ENCODE results near the gene TNRC6A.

The TNRC6A gene

GRCh38 chr16:24771132-24771778, 41.8 kb downstream of the TNRC6A start:
- H3K9ac ChIP-seq (ENCODE audit: low read depth in 1 of 2, low read length in 2 of 2), result no peak overlapping the region
- no peak overlapping the region for H3K27ac ChIP-seq (ENCODE audit: low read depth in 2 of 2, low read length in 2 of 2)
- H3K4me3 ChIP-seq (ENCODE audit: low read length in 2 of 2), result no peak overlapping the region
- no peaks in the 10 kb centered on the region for H3K9me3 ChIP-seq (ENCODE audit: control insufficient read depth in 2 of 2, low read length in 2 of 2)
- no peaks in the 10 kb centered on the region for H3K27me3 ChIP-seq (ENCODE audit: control insufficient read depth in 2 of 2, insufficient read depth in 2 of 2, low read length in 2 of 2)
- H3K36me3 ChIP-seq (ENCODE audit: control insufficient read depth in 2 of 2, insufficient read depth in 2 of 2, low read length in 2 of 2), result peaks cover under 1 to 10% of the 10 kb centered on the region in 2 donors
- H3K4me1 ChIP-seq (ENCODE audit: control insufficient read depth in 2 of 2, insufficient read depth in 2 of 2, low read length in 2 of 2), result peaks cover 0 to 7% of the 10 kb centered on the region in 2 donors

DNA sequence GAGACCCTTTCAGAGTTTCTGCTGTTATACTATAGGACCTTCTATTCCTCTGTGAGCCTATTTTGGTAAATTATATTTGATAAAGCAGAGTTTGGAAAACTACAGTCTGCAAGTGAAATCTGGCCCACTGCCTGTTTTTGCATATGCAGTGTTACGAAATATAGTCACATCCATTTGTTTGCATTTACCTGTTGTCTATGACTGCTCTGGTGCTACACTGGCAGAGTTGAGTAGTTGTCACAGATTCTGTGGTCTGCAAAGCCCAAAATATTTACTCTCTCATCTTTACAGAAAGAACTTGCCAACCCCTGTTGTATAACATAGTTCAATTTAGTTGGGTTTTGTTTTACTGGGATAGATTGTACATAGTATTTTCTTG, 42.3 kb downstream of the TNRC6A start:
- no peak overlapping the region for H3K27ac ChIP-seq (ENCODE audit: low read depth in 2 of 2, low read length in 2 of 2)
- H3K9me3 ChIP-seq (ENCODE audit: control insufficient read depth in 2 of 2, low read length in 2 of 2), result no peaks in the 10 kb centered on the region
- no peaks in the 10 kb centered on the region for H3K27me3 ChIP-seq (ENCODE audit: control insufficient read depth in 2 of 2, insufficient read depth in 2 of 2, low read length in 2 of 2)
- no peak overlapping the region for H3K9ac ChIP-seq (ENCODE audit: low read depth in 1 of 2, low read length in 2 of 2)
- H3K4me1 ChIP-seq (ENCODE audit: control insufficient read depth in 2 of 2, insufficient read depth in 2 of 2, low read length in 2 of 2), result peaks cover 0 to 9% of the 10 kb centered on the region in 2 donors
- no peak overlapping the region for H3K4me3 ChIP-seq (ENCODE audit: low read length in 2 of 2)
- peaks cover under 1 to 9% of the 10 kb centered on the region in 2 donors for H3K36me3 ChIP-seq (ENCODE audit: control insufficient read depth in 2 of 2, insufficient read depth in 2 of 2, low read length in 2 of 2)

GRCh38 chr16:24773771-24774427, 44.4 kb downstream of the TNRC6A start:
- peaks cover 17 to 22% of the 10 kb centered on the region in 2 donors for H3K36me3 ChIP-seq (ENCODE audit: control insufficient read depth in 2 of 2, insufficient read depth in 2 of 2, low read length in 2 of 2)
- no peak overlapping the region for H3K9ac ChIP-seq (ENCODE audit: low read depth in 1 of 2, low read length in 2 of 2)
- H3K27me3 ChIP-seq (ENCODE audit: control insufficient read depth in 2 of 2, insufficient read depth in 2 of 2, low read length in 2 of 2), result no peaks in the 10 kb centered on the region
- no peaks in the 10 kb centered on the region for H3K9me3 ChIP-seq (ENCODE audit: control insufficient read depth in 2 of 2, low read length in 2 of 2)
- peaks cover 0 to 9% of the 10 kb centered on the region in 2 donors for H3K4me1 ChIP-seq (ENCODE audit: control insufficient read depth in 2 of 2, insufficient read depth in 2 of 2, low read length in 2 of 2)
- H3K27ac ChIP-seq (ENCODE audit: low read depth in 2 of 2, low read length in 2 of 2), result no peak overlapping the region
- no peak overlapping the region for H3K4me3 ChIP-seq (ENCODE audit: low read length in 2 of 2)

DNA sequence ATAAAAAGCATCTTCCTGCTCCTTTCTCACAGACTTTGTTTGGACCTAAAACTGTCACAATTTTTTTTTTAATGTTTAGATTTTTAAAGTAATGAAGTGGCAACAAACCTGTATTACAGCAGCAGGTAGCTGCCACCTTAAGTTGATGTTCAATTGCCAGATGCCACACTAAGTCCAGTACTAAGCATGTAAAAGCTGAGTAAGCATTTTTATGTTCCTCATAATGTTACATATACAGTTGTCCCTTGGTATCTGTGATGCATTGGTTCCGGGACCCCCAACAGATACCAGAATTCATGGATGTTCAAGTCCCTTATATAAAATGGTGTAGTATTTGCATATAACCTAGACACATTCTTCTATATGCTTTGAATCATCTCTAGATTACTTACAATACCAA, 45.1 kb downstream of the TNRC6A start:
- peaks cover 17 to 26% of the 10 kb centered on the region in 2 donors for H3K36me3 ChIP-seq (ENCODE audit: control insufficient read depth in 2 of 2, insufficient read depth in 2 of 2, low read length in 2 of 2)
- H3K9me3 ChIP-seq (ENCODE audit: control insufficient read depth in 2 of 2, low read length in 2 of 2), result no peaks in the 10 kb centered on the region
- H3K27me3 ChIP-seq (ENCODE audit: control insufficient read depth in 2 of 2, insufficient read depth in 2 of 2, low read length in 2 of 2), result no peaks in the 10 kb centered on the region
- no peak overlapping the region for H3K4me3 ChIP-seq (ENCODE audit: low read length in 2 of 2)
- peaks cover 0 to 9% of the 10 kb centered on the region in 2 donors for H3K4me1 ChIP-seq (ENCODE audit: control insufficient read depth in 2 of 2, insufficient read depth in 2 of 2, low read length in 2 of 2)
- H3K9ac ChIP-seq (ENCODE audit: low read depth in 1 of 2, low read length in 2 of 2), result no peak overlapping the region
- H3K27ac ChIP-seq (ENCODE audit: low read depth in 2 of 2, low read length in 2 of 2), result no peak overlapping the region

- no peak overlapping the region for H3K27ac ChIP-seq (ENCODE audit: low read depth in 2 of 2, low read length in 2 of 2)
- H3K27me3 ChIP-seq (ENCODE audit: control insufficient read depth in 2 of 2, insufficient read depth in 2 of 2, low read length in 2 of 2), result no peaks in the 10 kb centered on the region
- no peak overlapping the region for H3K9ac ChIP-seq (ENCODE audit: low read depth in 1 of 2, low read length in 2 of 2)
- peaks cover 23 to 32% of the 10 kb centered on the region in 2 donors for H3K36me3 ChIP-seq (ENCODE audit: control insufficient read depth in 2 of 2, insufficient read depth in 2 of 2, low read length in 2 of 2)
- no peak overlapping the region for H3K4me3 ChIP-seq (ENCODE audit: low read length in 2 of 2)
- peaks cover 0 to 9% of the 10 kb centered on the region in 2 donors for H3K4me1 ChIP-seq (ENCODE audit: control insufficient read depth in 2 of 2, insufficient read depth in 2 of 2, low read length in 2 of 2)
- H3K9me3 ChIP-seq (ENCODE audit: control insufficient read depth in 2 of 2, low read length in 2 of 2), result no peaks in the 10 kb centered on the region
Measured at GRCh38 chr16:24775455-24775854, 46.0 kb downstream of the TNRC6A start.

DNA sequence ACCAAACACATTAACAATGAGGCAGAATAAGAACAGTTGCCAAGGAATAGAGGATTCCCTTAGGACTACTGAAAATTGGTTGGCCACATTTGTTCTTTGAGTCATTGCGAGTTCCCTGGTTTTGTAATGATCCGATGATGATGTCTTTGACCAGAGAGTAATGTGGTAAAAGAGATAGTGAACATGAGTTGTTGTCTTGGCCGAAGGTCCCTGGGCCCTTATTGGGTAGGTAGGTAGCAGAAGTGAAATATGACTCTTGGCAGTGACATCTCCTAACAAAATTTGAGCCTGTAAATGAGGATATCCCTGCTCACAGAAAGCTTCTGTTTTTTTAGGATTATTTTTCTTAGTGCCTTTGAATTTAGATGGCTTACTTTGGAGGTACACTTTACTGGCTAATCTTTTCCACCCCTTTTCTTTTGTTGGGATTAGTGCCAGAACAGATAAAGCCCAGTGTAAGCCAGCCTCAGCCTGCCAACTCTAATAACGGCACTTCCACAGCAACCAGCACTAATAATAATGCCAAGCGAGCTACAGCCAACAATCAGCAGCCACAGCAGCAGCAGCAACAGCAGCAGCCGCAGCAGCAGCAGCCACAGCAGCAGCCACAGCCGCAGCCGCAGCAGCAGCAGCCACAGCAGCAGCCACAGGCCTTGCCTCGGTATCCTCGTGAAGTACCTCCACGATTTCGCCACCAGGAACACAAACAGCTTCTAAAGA, 47.2 kb downstream of the TNRC6A start:
- Histone ChIP-seq H3K27me3 (ENCODE audit: control insufficient read depth in 2 of 2, insufficient read depth in 2 of 2, low read length in 2 of 2) (no peaks in the 10 kb centered on the region), H3K9me3 (ENCODE audit: control insufficient read depth in 2 of 2, low read length in 2 of 2) (no peaks in the 10 kb centered on the region), H3K27ac (ENCODE audit: low read depth in 2 of 2, low read length in 2 of 2) (no peak overlapping the region), H3K36me3 (ENCODE audit: control insufficient read depth in 2 of 2, insufficient read depth in 2 of 2, low read length in 2 of 2) (peaks cover 24 to 42% of the 10 kb centered on the region in 2 donors), H3K4me3 (ENCODE audit: low read length in 2 of 2) (no peak overlapping the region), H3K4me1 (ENCODE audit: control insufficient read depth in 2 of 2, insufficient read depth in 2 of 2, low read length in 2 of 2) (peaks cover 0 to 9% of the 10 kb centered on the region in 2 donors), H3K9ac (ENCODE audit: low read depth in 1 of 2, low read length in 2 of 2) (no peak overlapping the region)

DNA sequence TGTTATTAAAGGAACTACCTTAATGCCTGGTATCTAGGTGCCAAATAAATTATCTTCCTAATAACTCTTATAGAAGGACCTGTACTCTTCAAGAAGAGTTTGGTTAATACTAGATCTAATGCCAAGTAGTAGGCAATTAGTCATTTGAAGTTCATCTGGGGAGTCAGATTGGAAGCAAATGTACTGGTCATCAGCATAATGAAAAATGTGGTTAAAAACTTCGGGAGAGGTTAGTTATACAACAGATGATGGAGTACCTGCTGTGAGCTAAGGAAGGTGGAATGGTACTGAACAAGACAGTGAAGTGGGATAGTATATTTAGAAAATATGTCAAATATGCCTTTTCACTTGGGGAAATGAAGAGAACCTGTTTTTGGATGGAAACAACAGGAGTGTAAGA, 49.2 kb downstream of the TNRC6A start:
- Histone ChIP-seq H3K4me1 (ENCODE audit: control insufficient read depth in 2 of 2, insufficient read depth in 2 of 2, low read length in 2 of 2) (peaks cover 0 to 9% of the 10 kb centered on the region in 2 donors), H3K36me3 (ENCODE audit: control insufficient read depth in 2 of 2, insufficient read depth in 2 of 2, low read length in 2 of 2) (peaks cover 29 to 47% of the 10 kb centered on the region in 2 donors), H3K9me3 (ENCODE audit: control insufficient read depth in 2 of 2, low read length in 2 of 2) (no peaks in the 10 kb centered on the region), H3K4me3 (ENCODE audit: low read length in 2 of 2) (no peak overlapping the region), H3K27ac (ENCODE audit: low read depth in 2 of 2, low read length in 2 of 2) (no peak overlapping the region), H3K9ac (ENCODE audit: low read depth in 1 of 2, low read length in 2 of 2) (no peak overlapping the region), H3K27me3 (ENCODE audit: control insufficient read depth in 2 of 2, insufficient read depth in 2 of 2, low read length in 2 of 2) (no peaks in the 10 kb centered on the region)

DNA sequence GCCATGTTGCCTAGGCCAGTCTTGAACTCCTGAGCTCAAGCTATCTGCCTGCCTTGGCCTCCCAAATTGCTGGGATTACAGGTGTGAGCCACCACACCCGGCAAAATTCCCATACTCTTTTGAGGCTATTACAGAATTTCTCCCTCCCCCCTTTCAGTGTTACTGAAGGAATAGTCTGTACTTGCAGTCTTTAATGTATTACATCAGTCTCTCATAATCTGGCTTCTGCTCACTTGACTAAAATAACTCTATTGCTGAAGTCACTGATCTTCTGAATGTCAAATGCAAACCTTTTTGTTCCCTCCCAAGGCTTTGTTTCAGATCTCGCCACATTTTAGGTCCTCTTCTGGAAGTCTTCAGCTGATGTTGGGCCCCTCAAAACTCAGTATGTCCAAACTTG, 51.8 kb downstream of the TNRC6A start:
- Histone ChIP-seq H3K36me3 (ENCODE audit: control insufficient read depth in 2 of 2, insufficient read depth in 2 of 2, low read length in 2 of 2) (peaks cover 29 to 47% of the 10 kb centered on the region in 2 donors), H3K4me1 (ENCODE audit: control insufficient read depth in 2 of 2, insufficient read depth in 2 of 2, low read length in 2 of 2) (peaks cover 0 to 1% of the 10 kb centered on the region in 2 donors), H3K27ac (ENCODE audit: low read depth in 2 of 2, low read length in 2 of 2) (no peak overlapping the region), H3K27me3 (ENCODE audit: control insufficient read depth in 2 of 2, insufficient read depth in 2 of 2, low read length in 2 of 2) (no peaks in the 10 kb centered on the region), H3K9ac (ENCODE audit: low read depth in 1 of 2, low read length in 2 of 2) (no peak overlapping the region), H3K4me3 (ENCODE audit: low read length in 2 of 2) (no peak overlapping the region), H3K9me3 (ENCODE audit: control insufficient read depth in 2 of 2, low read length in 2 of 2) (no peaks in the 10 kb centered on the region)

- H3K9me3 ChIP-seq (ENCODE audit: control insufficient read depth in 2 of 2, low read length in 2 of 2), result no peaks in the 10 kb centered on the region
- no peak overlapping the region for H3K27ac ChIP-seq (ENCODE audit: low read depth in 2 of 2, low read length in 2 of 2)
- H3K4me3 ChIP-seq (ENCODE audit: low read length in 2 of 2), result no peak overlapping the region
- H3K4me1 ChIP-seq (ENCODE audit: control insufficient read depth in 2 of 2, insufficient read depth in 2 of 2, low read length in 2 of 2), result no peaks in the 10 kb centered on the region
- H3K36me3 ChIP-seq (ENCODE audit: control insufficient read depth in 2 of 2, insufficient read depth in 2 of 2, low read length in 2 of 2), result peaks cover 27 to 38% of the 10 kb centered on the region in 2 donors
- no peaks in the 10 kb centered on the region for H3K27me3 ChIP-seq (ENCODE audit: control insufficient read depth in 2 of 2, insufficient read depth in 2 of 2, low read length in 2 of 2)
- no peak overlapping the region for H3K9ac ChIP-seq (ENCODE audit: low read depth in 1 of 2, low read length in 2 of 2)
Measured at GRCh38 chr16:24784121-24784520, 54.7 kb downstream of the TNRC6A start.

GRCh38 chr16:24789881-24790280, 60.4 kb downstream of the TNRC6A start:
- Histone ChIP-seq H3K9me3 (ENCODE audit: control insufficient read depth in 2 of 2, low read length in 2 of 2) (no peaks in the 10 kb centered on the region), H3K36me3 (ENCODE audit: control insufficient read depth in 2 of 2, insufficient read depth in 2 of 2, low read length in 2 of 2) (peaks cover 37 to 57% of the 10 kb centered on the region in 2 donors), H3K9ac (ENCODE audit: low read depth in 1 of 2, low read length in 2 of 2) (no peak overlapping the region), H3K4me1 (ENCODE audit: control insufficient read depth in 2 of 2, insufficient read depth in 2 of 2, low read length in 2 of 2) (no peaks in the 10 kb centered on the region), H3K27ac (ENCODE audit: low read depth in 2 of 2, low read length in 2 of 2) (no peak overlapping the region), H3K27me3 (ENCODE audit: control insufficient read depth in 2 of 2, insufficient read depth in 2 of 2, low read length in 2 of 2) (no peaks in the 10 kb centered on the region), H3K4me3 (ENCODE audit: low read length in 2 of 2) (no peak overlapping the region)
